ENCODE results near the gene MRTO4. TPM values are rescaled to one million over a fixed set of nuclear protein-coding genes. Genes with fewer than 3 reads are reported as not detected.

MRTO4 gene
- total and polyA plus RNA-seq, 4 donors, result 9.5 to 11.1 (median 10.2) TPM

GRCh38 chr1:19257178-19257914 is 5.7 kb downstream of the MRTO4 start:
- H3K4me1 ChIP-seq (ENCODE audit: control insufficient read depth in 4 of 4, insufficient read depth in 4 of 4, low read length in 3 of 4), result peaks cover 7 to 18% (median 14%) of the 10 kb centered on the region in 4 donors
- 76% methylated on average over 15 of the region's 15 CpGs for WGBS
- H3K27ac ChIP-seq (ENCODE audit: low read depth in 1 of 2, low read length in 2 of 2), result no peak overlapping the region
- no peak overlapping the region for H3K9ac ChIP-seq (ENCODE audit: low read depth in 1 of 2, low read length in 2 of 2)
- no peaks in the 10 kb centered on the region for H3K9me3 ChIP-seq (ENCODE audit: control insufficient read depth in 4 of 4, low read length in 3 of 4)
- no peaks in the 10 kb centered on the region for H3K27me3 ChIP-seq (ENCODE audit: control insufficient read depth in 4 of 4, insufficient read depth in 4 of 4, low read length in 3 of 4)
- TF ChIP-seq, protein P1, sequence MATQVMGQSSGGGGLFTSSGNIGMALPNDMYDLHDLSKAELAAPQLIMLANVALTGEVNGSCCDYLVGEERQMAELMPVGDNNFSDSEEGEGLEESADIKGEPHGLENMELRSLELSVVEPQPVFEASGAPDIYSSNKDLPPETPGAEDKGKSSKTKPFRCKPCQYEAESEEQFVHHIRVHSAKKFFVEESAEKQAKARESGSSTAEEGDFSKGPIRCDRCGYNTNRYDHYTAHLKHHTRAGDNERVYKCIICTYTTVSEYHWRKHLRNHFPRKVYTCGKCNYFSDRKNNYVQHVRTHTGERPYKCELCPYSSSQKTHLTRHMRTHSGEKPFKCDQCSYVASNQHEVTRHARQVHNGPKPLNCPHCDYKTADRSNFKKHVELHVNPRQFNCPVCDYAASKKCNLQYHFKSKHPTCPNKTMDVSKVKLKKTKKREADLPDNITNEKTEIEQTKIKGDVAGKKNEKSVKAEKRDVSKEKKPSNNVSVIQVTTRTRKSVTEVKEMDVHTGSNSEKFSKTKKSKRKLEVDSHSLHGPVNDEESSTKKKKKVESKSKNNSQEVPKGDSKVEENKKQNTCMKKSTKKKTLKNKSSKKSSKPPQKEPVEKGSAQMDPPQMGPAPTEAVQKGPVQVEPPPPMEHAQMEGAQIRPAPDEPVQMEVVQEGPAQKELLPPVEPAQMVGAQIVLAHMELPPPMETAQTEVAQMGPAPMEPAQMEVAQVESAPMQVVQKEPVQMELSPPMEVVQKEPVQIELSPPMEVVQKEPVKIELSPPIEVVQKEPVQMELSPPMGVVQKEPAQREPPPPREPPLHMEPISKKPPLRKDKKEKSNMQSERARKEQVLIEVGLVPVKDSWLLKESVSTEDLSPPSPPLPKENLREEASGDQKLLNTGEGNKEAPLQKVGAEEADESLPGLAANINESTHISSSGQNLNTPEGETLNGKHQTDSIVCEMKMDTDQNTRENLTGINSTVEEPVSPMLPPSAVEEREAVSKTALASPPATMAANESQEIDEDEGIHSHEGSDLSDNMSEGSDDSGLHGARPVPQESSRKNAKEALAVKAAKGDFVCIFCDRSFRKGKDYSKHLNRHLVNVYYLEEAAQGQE (IDR thresholded peaks at IDR 0.05), result no peak
- no peak for TF ChIP-seq HNF4G (IDR thresholded peaks at IDR 0.05)
- no peak for TF ChIP-seq YY1 (IDR thresholded peaks at IDR 0.05)
- H3K36me3 ChIP-seq (ENCODE audit: control insufficient read depth in 4 of 4, insufficient read depth in 3 of 4, low read depth in 1 of 4, low read length in 3 of 4), result peaks cover 12 to 64% (median 26%) of the 10 kb centered on the region in 4 donors
- DNase-seq (ENCODE audit: low spot score), result no peak
- no peak overlapping the region for H3K4me3 ChIP-seq (ENCODE audit: low read depth in 1 of 3, low read length in 3 of 3)

DNA sequence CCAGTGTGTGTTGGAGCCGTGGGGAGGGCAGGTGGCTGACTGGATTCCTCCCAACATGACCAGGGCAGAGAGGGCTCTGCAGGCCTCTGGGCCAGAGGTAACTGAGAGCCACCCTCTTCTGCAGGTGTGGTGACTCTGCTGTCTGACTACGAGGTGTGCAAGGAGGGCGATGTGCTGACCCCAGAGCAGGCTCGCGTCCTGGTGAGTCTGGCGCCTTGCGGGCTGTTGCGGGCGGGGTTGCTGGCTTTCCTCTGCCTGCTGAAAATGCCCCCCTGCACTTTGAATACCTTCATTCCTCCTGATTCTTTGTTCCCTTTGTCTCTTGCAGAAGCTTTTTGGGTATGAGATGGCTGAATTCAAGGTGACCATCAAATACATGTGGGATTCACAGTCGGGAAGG is 6.7 kb downstream of the MRTO4 start:
- Histone ChIP-seq H3K9ac (ENCODE audit: low read depth in 1 of 2, low read length in 2 of 2) (no peak overlapping the region), H3K4me1 (ENCODE audit: control insufficient read depth in 4 of 4, insufficient read depth in 4 of 4, low read length in 3 of 4) (peaks cover 2 to 8% (median 6%) of the 10 kb centered on the region in 4 donors), H3K27me3 (ENCODE audit: control insufficient read depth in 4 of 4, insufficient read depth in 4 of 4, low read length in 3 of 4) (no peaks in the 10 kb centered on the region), H3K9me3 (ENCODE audit: control insufficient read depth in 4 of 4, low read length in 3 of 4) (no peaks in the 10 kb centered on the region), H3K27ac (ENCODE audit: low read depth in 1 of 2, low read length in 2 of 2) (no peak overlapping the region), H3K4me3 (ENCODE audit: low read depth in 1 of 3, low read length in 3 of 3) (no peak overlapping the region), H3K36me3 (ENCODE audit: control insufficient read depth in 4 of 4, insufficient read depth in 3 of 4, low read depth in 1 of 4, low read length in 3 of 4) (peaks cover 12 to 71% (median 26%) of the 10 kb centered on the region in 4 donors)
- TF ChIP-seq, protein P2, sequence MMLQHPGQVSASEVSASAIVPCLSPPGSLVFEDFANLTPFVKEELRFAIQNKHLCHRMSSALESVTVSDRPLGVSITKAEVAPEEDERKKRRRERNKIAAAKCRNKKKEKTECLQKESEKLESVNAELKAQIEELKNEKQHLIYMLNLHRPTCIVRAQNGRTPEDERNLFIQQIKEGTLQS (IDR thresholded peaks at IDR 0.05), result no peak
- TF ChIP-seq JUND (IDR thresholded peaks at IDR 0.05) (no peak), HNF4G (IDR thresholded peaks at IDR 0.05) (no peak), FOXA2 (IDR thresholded peaks at IDR 0.05) (no peak)
- WGBS, result 97% methylated on average over 10 of the region's 10 CpGs
- no peak for DNase-seq (ENCODE audit: low spot score)

- TF ChIP-seq TAF1 (conservative IDR thresholded peaks at IDR 0.05) (no peak), HNF4G (IDR thresholded peaks at IDR 0.05) (no peak)
- H3K9ac ChIP-seq (ENCODE audit: low read depth in 1 of 2, low read length in 2 of 2), result no peak overlapping the region
- H3K9me3 ChIP-seq (ENCODE audit: control insufficient read depth in 4 of 4, low read length in 3 of 4), result no peaks in the 10 kb centered on the region
- no peaks in the 10 kb centered on the region for H3K4me1 ChIP-seq (ENCODE audit: control insufficient read depth in 4 of 4, insufficient read depth in 4 of 4, low read length in 3 of 4)
- peaks cover 12 to 73% (median 29%) of the 10 kb centered on the region in 4 donors for H3K36me3 ChIP-seq (ENCODE audit: control insufficient read depth in 4 of 4, insufficient read depth in 3 of 4, low read depth in 1 of 4, low read length in 3 of 4)
- no peak for DNase-seq (ENCODE audit: low spot score)
- no peaks in the 10 kb centered on the region for H3K27me3 ChIP-seq (ENCODE audit: control insufficient read depth in 4 of 4, insufficient read depth in 4 of 4, low read length in 3 of 4)
- 82% methylated on average over 21 of the region's 21 CpGs for WGBS
- no peak overlapping the region for H3K27ac ChIP-seq (ENCODE audit: low read depth in 1 of 2, low read length in 2 of 2)
- no peak overlapping the region for H3K4me3 ChIP-seq (ENCODE audit: low read depth in 1 of 3, low read length in 3 of 3)
Observed at GRCh38 chr1:19260211-19261138, 8.9 kb downstream of the MRTO4 start.
